Activated naive CD8-positive, alpha-beta T cell (primary cell): ENCODE results near the gene PAX1.

Source experiments
- H3K27ac Mint-ChIP-seq: one replicate; pipeline ENCODE4 v1.8.0; 2021; ENCODE audit warnings: mixed read lengths
- H3K27me3 Mint-ChIP-seq: one replicate; pipeline ENCODE4 v1.8.0; 2021; ENCODE audit warnings: mixed read lengths
- H3K36me3 Mint-ChIP-seq: one replicate; pipeline ENCODE4 v1.8.0; 2021; ENCODE audit warnings: mixed read lengths
- H3K4me1 Mint-ChIP-seq: one replicate; pipeline ENCODE4 v1.8.0; 2021; ENCODE audit warnings: low read depth, mixed read lengths
- H3K4me3 Mint-ChIP-seq: one replicate; pipeline ENCODE4 v1.8.0; 2021; ENCODE audit warnings: mild to moderate bottlenecking, mixed read lengths
- H3K9me3 Mint-ChIP-seq: one replicate; pipeline ENCODE4 v1.8.0; 2021; ENCODE audit warnings: low read depth, mixed read lengths

Gene PAX1

GRCh38 chr20:21693322-21693721 lies 12.1 kb upstream of the PAX1 start:
- Mint-ChIP-seq H3K9me3 (no peaks in the 10 kb centered on the region), H3K27ac (no peak overlapping the region), H3K27me3 (peaks cover 29% of the 10 kb centered on the region), H3K4me1 (no peaks in the 10 kb centered on the region), H3K4me3 (no peak overlapping the region), H3K36me3 (no peaks in the 10 kb centered on the region)

GRCh38 chr20:21698494-21699215 lies 6.8 kb upstream of the PAX1 start:
- Mint-ChIP-seq H3K4me1 (peaks cover 11% of the 10 kb centered on the region), H3K27me3 (peaks cover 57% of the 10 kb centered on the region), H3K4me3 (no peak overlapping the region), H3K36me3 (no peaks in the 10 kb centered on the region), H3K9me3 (no peaks in the 10 kb centered on the region), H3K27ac (no peak overlapping the region)

GRCh38 chr20:21699216-21699508 lies 6.3 kb upstream of the PAX1 start:
- Mint-ChIP-seq H3K27ac (no peak overlapping the region), H3K4me3 (no peak overlapping the region), H3K36me3 (no peaks in the 10 kb centered on the region), H3K27me3 (peaks cover 60% of the 10 kb centered on the region), H3K4me1 (peaks cover 14% of the 10 kb centered on the region), H3K9me3 (no peaks in the 10 kb centered on the region)

GRCh38 chr20:21701171-21701876 lies 4.1 kb upstream of the PAX1 start:
- no peak overlapping the region for H3K27ac Mint-ChIP-seq
- no peaks in the 10 kb centered on the region for H3K9me3 Mint-ChIP-seq
- H3K36me3 Mint-ChIP-seq, result no peaks in the 10 kb centered on the region
- H3K4me3 Mint-ChIP-seq, result no peak overlapping the region
- H3K27me3 Mint-ChIP-seq, result peaks cover 55% of the 10 kb centered on the region
- peaks cover 21% of the 10 kb centered on the region for H3K4me1 Mint-ChIP-seq

GRCh38 chr20:21702016-21702415 lies 3.4 kb upstream of the PAX1 start:
- H3K36me3 Mint-ChIP-seq, result no peaks in the 10 kb centered on the region

GRCh38 chr20:21702553-21703470 lies 2.7 kb upstream of the PAX1 start:
- H3K27ac Mint-ChIP-seq, result no peak overlapping the region
- H3K9me3 Mint-ChIP-seq, result no peaks in the 10 kb centered on the region
- no peak overlapping the region for H3K4me3 Mint-ChIP-seq
- H3K27me3 Mint-ChIP-seq, result peaks cover 57% of the 10 kb centered on the region
- peaks cover 21% of the 10 kb centered on the region for H3K4me1 Mint-ChIP-seq
- no peaks in the 10 kb centered on the region for H3K36me3 Mint-ChIP-seq

More at GRCh38 chr20:21702016-21702415, 3.4 kb upstream of the PAX1 start:
- no peak overlapping the region for H3K27ac Mint-ChIP-seq
- H3K9me3 Mint-ChIP-seq, result no peaks in the 10 kb centered on the region
- peaks cover 54% of the 10 kb centered on the region for H3K27me3 Mint-ChIP-seq
- H3K4me3 Mint-ChIP-seq, result no peak overlapping the region
- peaks cover 21% of the 10 kb centered on the region for H3K4me1 Mint-ChIP-seq

- H3K4me3 Mint-ChIP-seq, result no peak overlapping the region
- peaks cover 23% of the 10 kb centered on the region for H3K4me1 Mint-ChIP-seq
- H3K27me3 Mint-ChIP-seq, result peaks cover 49% of the 10 kb centered on the region
- no peaks in the 10 kb centered on the region for H3K36me3 Mint-ChIP-seq
- H3K9me3 Mint-ChIP-seq, result no peaks in the 10 kb centered on the region
- H3K27ac Mint-ChIP-seq, result no peak overlapping the region
These were observed 1.6 kb upstream of the PAX1 start for GRCh38 chr20:21703717-21704407.

GRCh38 chr20:21704408-21705385 lies 767 bp upstream of the PAX1 start:
- peaks cover 41% of the 10 kb centered on the region for H3K27me3 Mint-ChIP-seq
- H3K27ac Mint-ChIP-seq, result no peak overlapping the region
- H3K4me1 Mint-ChIP-seq, result peaks cover 23% of the 10 kb centered on the region
- H3K4me3 Mint-ChIP-seq, result no peak overlapping the region
- no peaks in the 10 kb centered on the region for H3K36me3 Mint-ChIP-seq
- no peaks in the 10 kb centered on the region for H3K9me3 Mint-ChIP-seq

- peaks cover 21% of the 10 kb centered on the region for H3K4me1 Mint-ChIP-seq
- H3K27me3 Mint-ChIP-seq, result peaks cover 31% of the 10 kb centered on the region
- H3K36me3 Mint-ChIP-seq, result no peaks in the 10 kb centered on the region
- no peak overlapping the region for H3K27ac Mint-ChIP-seq
- no peaks in the 10 kb centered on the region for H3K9me3 Mint-ChIP-seq
- no peak overlapping the region for H3K4me3 Mint-ChIP-seq
These were observed 1.1 kb downstream of the PAX1 start for GRCh38 chr20:21706261-21707195.

- no peak overlapping the region for H3K27ac Mint-ChIP-seq
- H3K4me3 Mint-ChIP-seq, result no peak overlapping the region
- no peaks in the 10 kb centered on the region for H3K36me3 Mint-ChIP-seq
- H3K9me3 Mint-ChIP-seq, result no peaks in the 10 kb centered on the region
- H3K4me1 Mint-ChIP-seq, result peaks cover 16% of the 10 kb centered on the region
- H3K27me3 Mint-ChIP-seq, result peaks cover 27% of the 10 kb centered on the region
These were observed 1.8 kb downstream of the PAX1 start for GRCh38 chr20:21707267-21707666.

GRCh38 chr20:21707999-21708737 lies 2.7 kb downstream of the PAX1 start:
- Mint-ChIP-seq H3K27ac (no peak overlapping the region), H3K36me3 (no peaks in the 10 kb centered on the region), H3K4me1 (peaks cover 14% of the 10 kb centered on the region), H3K27me3 (peaks cover 32% of the 10 kb centered on the region), H3K4me3 (no peak overlapping the region), H3K9me3 (no peaks in the 10 kb centered on the region)

- no peak overlapping the region for H3K4me3 Mint-ChIP-seq
- H3K4me1 Mint-ChIP-seq, result peaks cover 9% of the 10 kb centered on the region
- H3K27me3 Mint-ChIP-seq, result peaks cover 30% of the 10 kb centered on the region
- no peak overlapping the region for H3K27ac Mint-ChIP-seq
- no peaks in the 10 kb centered on the region for H3K9me3 Mint-ChIP-seq
- no peaks in the 10 kb centered on the region for H3K36me3 Mint-ChIP-seq
These were observed 3.5 kb downstream of the PAX1 start for GRCh38 chr20:21708738-21709534.
